Measurements from ENCODE around the gene ZFP36L1.

The ZFP36L1 gene

GRCh38 chr14:68794851-68795596, 2.2 kb upstream of the ZFP36L1 start:
- DNase-seq, result no peak

- DNase-seq, result no peak
Measured at GRCh38 chr14:68794130-68794850, 1.4 kb upstream of the ZFP36L1 start.

GRCh38 chr14:68793734-68794129, 865 bp upstream of the ZFP36L1 start:
- DNase-seq, result no peak

- DNase-seq, result no peak
Measured at GRCh38 chr14:68792678-68792978, 239 bp downstream of the ZFP36L1 start.

- DNase-seq, result no peak
Measured at GRCh38 chr14:68791902-68792677, 777 bp downstream of the ZFP36L1 start.

- no peak for DNase-seq
Measured at GRCh38 chr14:68791078-68791901, 1.6 kb downstream of the ZFP36L1 start.

- DNase-seq, result no peak
Measured at GRCh38 chr14:68790644-68791077, 2.2 kb downstream of the ZFP36L1 start.

- DNase-seq, result no peak
Measured at GRCh38 chr14:68789821-68790643, 2.8 kb downstream of the ZFP36L1 start.

- DNase-seq, result peak; percentile 61
Measured at GRCh38 chr14:68788996-68789820, 3.7 kb downstream of the ZFP36L1 start.

- no peak for DNase-seq
Measured at GRCh38 chr14:68788275-68788995, 4.4 kb downstream of the ZFP36L1 start.

- no peak for DNase-seq
Measured at GRCh38 chr14:68787092-68787992, 5.5 kb downstream of the ZFP36L1 start.

- no peak for DNase-seq
Measured at GRCh38 chr14:68786491-68787091, 6.3 kb downstream of the ZFP36L1 start.

- DNase-seq, result no peak
Measured at GRCh38 chr14:68785534-68786490, 7.1 kb downstream of the ZFP36L1 start.

- no peak for DNase-seq
Measured at GRCh38 chr14:68784978-68785533, 7.8 kb downstream of the ZFP36L1 start.

- no peak for DNase-seq
Measured at GRCh38 chr14:68784226-68784910, 8.5 kb downstream of the ZFP36L1 start.

- no peak for DNase-seq
Measured at GRCh38 chr14:68783408-68784225, 9.2 kb downstream of the ZFP36L1 start.

Data from NCI-H524 treated with DMSO at 0.1 percent for 48 hours (cell line).